Activated naive CD4-positive, alpha-beta T cell (primary cell): Measurements from ENCODE around the gene ARL6IP4.

Experiments
- DNase-seq, 4 experiments: peaks; one replicate each; lab custom pipeline; 2025; lab: John Stamatoyannopoulos, UW

Gene ARL6IP4

DNA sequence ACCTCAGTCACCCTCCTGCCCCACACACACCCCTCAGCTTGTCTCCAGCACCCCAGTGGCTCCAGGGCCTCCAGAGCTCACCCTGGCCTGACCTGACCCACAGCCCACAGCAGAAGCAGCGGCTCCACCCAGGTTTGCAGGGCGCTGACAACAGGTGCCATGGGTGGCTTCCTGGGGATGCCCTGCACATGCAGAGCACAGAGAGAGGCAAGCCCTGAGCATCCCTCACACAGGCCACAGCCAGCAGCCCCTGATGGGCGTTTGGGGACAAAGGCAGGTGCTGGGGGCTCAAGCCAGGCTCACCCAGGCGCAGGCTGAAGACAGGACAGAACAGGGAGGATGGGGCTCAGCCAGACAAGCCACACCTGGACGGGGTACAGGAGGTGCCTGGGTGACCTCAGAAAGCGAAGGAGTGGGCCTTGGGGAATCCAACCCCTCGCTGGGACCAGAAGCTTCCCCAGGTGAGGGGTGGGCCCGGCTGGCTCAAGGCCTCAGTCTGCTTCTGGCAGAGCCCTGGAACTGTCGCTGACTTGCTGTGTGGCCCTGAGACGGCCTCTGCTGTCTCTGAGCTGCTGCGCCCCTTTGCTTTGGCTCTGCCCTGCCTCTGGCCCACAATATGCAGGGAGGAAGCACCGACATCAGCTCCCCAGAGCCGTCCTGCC lies 10.6 kb downstream of the ARL6IP4 start:
- no peak for DNase-seq

DNA sequence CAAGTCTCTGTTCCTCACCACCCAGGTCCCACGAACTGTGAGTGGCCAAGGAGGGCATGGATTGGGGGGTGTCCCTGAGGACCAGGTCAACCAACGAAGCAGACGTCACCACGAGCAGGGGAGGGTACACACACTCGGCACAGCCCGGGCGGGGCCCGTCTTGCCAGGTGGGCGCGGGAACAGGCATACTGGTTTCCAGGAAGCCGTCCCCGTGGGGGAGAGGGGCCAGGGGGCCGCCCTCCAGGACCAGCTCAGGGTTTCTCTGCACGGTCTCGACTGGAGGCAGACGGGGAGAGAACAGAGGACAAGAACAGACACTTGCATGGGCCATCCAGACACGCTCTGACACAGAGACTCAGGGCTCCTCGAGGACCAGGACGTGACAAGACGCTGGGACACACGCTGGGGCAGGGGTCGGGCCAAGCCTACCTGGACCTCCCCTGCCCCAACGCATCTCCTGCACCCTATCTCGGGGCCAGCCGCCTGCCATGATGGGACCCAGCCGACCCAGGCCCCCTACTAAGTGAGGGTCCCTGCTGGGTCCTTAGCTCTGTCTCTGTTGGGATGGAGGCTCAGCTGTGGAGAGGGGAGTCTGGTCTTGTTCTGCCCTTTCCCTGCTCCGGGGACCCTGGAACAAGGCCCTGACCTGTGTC lies 11.3 kb downstream of the ARL6IP4 start:
- no peak for DNase-seq

- no peak for DNase-seq
Measured at GRCh38 chr12:122992386-122992785, 11.9 kb downstream of the ARL6IP4 start.

- DNase-seq, result no peak
Measured at GRCh38 chr12:122994140-122994675, 13.7 kb downstream of the ARL6IP4 start.

- DNase-seq, result no peak
Measured at GRCh38 chr12:122994781-122995502, 14.5 kb downstream of the ARL6IP4 start.

GRCh38 chr12:122995503-122996187 lies 15.2 kb downstream of the ARL6IP4 start:
- DNase-seq, result no peak

- DNase-seq, result no peak
Measured at GRCh38 chr12:122996188-122996601, 15.7 kb downstream of the ARL6IP4 start.

DNA sequence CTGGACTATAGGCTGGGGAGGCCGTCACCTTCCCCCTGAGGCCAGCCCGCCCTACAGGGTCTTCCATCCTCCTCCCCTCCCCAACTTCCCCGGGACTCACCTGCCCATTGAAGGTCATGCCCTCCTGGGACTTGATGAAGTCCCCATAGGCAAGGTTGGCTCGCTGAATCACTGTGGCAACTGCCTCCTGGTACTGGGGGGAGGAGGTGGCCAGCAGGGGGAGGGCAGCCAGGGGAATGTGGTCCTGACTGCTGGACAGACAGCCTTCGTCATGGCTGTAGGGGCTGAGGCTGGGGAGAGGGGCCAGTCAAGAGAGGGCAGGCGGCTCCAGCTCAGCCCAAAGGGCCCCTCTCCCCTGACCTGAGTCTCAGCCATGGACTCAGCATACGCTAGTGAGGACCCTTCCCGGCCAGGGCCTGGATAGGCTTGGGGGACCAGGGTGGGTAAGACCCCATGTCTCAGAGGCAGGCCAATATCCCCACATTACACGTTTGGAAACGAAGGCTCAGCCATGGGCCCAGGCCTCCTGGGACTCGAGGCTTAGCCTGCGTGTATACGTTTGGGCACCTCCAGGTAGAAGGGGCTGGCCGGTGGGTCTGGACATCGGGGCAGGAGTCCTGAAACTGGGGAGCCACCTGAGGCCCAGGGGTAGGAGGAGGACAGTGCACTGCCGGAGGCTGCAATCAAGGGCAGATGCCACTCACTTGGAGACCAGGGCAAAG lies 16.3 kb downstream of the ARL6IP4 start:
- DNase-seq, result no peak

- DNase-seq, result no peak
Measured at GRCh38 chr12:122997343-122998250, 17.1 kb downstream of the ARL6IP4 start.

DNA sequence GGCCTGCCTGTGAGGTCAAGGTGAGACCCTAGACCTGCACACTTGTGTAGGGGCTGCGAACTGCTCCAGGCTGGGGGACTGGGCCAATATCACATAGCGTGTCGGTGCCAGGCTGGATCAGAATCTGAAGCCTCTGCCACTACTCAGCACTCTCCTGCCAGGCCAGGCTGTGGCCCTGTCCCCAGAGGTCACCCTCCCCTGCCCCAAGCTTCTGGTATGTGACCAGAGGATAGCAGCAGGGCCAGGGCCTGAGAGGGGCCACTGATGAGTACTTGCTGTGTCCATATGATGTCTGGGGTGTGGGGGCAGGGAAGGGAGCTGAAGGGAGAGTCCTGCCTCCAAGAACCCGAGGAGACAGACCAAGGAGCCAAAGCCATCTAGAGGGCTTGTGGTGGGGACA lies 17.8 kb downstream of the ARL6IP4 start:
- no peak for DNase-seq

- no peak for DNase-seq
Measured at GRCh38 chr12:122999196-122999946, 18.9 kb downstream of the ARL6IP4 start.

DNA sequence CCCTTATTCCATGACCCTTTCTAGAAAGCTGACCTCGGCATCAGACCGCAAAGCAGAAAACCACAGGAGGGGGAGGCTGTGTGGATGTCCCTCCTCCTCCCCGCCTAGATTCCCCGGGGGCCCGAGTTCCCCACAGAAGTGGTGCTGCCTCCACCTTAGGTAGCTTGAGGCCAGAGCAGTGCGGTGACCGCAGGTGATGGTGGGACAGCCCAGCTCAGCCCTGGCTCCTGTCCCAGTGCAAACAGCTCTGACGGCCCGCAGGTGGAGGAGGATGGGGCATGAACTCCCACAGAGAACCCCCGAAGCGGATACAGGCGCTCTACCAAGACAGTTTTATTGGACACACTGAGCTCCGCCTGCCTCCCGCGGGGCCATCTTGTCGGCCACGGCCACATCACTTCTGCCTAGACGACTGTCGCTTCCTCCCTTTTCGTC lies 19.5 kb downstream of the ARL6IP4 start:
- no peak for DNase-seq

DNA sequence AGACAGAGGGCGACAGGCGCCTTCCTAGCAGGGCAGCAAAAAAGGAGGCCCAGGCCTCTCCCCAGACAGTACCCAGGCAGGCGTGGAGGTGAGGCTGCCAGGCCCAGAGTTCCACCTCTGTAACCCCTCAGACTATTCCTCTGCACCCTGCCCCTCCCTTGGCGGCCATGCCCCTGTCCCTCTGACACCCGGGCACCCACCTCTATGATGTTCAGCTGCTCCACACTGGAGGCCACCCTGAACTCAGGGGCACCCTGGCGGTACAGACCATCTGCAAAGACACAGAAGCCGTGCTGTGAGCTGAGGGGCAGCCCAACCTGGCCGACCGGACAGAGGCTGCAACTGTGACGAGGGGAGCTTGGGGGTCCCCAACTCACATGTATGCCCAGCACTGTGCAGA lies 20.1 kb downstream of the ARL6IP4 start:
- no peak for DNase-seq

DNA sequence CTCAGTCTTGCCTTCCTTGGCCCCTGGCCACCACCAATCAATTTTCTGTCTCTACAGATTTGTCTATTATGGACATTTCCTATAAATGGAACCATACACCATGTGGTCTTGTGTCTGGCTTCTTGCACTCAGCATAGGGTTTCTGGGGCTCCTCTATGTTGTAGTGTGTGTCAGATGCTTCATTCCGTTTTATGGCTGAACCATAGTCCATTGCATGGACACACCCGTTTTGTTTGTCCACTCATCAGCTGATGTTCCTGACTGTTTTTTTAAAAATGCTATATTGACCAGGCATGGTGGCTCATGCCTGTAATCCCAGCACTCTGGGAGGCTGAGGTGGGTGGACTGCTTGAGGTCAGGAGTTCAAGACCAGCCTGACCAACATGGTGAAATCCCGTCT lies 21.0 kb downstream of the ARL6IP4 start:
- no peak for DNase-seq

- no peak for DNase-seq
Measured at GRCh38 chr12:123003257-123003656, 22.8 kb downstream of the ARL6IP4 start.

GRCh38 chr12:123004287-123004686 lies 23.8 kb downstream of the ARL6IP4 start:
- no peak for DNase-seq

GRCh38 chr12:123005081-123005626 lies 24.7 kb downstream of the ARL6IP4 start:
- DNase-seq, result no peak

GRCh38 chr12:123006977-123007376 lies 26.5 kb downstream of the ARL6IP4 start:
- no peak for DNase-seq

DNA sequence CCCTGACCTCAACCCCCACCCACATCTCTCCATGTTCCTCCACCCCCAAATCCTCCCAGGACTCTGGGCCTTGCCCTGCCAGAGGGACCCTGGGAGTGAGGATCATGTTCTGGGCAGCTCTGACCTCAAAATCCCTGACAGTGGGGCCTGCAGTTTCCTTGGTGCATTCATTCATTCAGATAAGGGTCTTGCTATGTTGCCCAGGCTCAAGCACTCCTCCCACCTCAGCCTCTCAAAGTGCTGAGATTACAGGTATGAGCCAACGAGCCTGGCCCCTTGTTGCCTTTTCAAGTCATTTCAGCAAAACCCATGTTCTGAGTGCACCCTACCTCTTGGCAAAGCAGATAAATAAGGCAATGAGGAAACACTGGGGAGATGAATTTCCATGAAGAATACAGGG lies 29.6 kb downstream of the ARL6IP4 start:
- DNase-seq, result no peak

DNA sequence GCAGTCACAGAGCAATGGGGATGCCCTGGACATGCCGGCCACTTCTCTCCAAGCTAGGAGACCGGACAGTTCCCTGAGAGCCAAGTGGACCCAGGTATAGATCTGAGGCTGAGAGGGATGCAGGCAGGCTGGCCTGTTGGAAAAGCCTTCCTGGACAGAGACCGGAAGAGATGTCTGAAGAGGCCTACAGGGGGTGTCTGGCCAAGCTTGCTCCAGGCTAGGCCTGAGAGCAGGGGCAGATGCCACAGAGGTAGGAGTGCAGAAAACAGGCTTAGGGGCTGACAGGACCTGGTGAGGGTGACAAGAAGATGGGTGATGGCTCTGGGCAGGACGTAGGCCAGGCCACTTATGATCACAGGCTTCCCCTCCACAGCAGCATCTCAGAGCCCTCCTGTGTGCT lies 30.2 kb downstream of the ARL6IP4 start:
- DNase-seq, result no peak
